Body of pancreas (tissue), 4 donors: ENCODE measurements around the gene RPS21. TPM values are rescaled to one million over a fixed set of nuclear protein-coding genes. Genes with fewer than 3 reads are reported as not detected.

Source experiments
- ATAC-seq: fragments of 150-250 bp; one replicate; pipeline ENCODE4 v1.9.1; 2016
- DNase-seq, 4 donors: peaks; one replicate each; pipeline ENCODE4 v3.0.0-alpha.2; 2019
- H3K27ac ChIP-seq, 4 donors: fragments of 200-600 bp; sonication (generic); 1 replicate in 3 of 4; 2 replicates in 1 of 4; pipeline versions ENCODE4 v1.5.1 to v1.6.1; 2016 to 2019; ENCODE audit warnings: mild to moderate bottlenecking in 1 of 4, mixed read lengths in 1 of 4, moderate library complexity in 1 of 4
- H3K27me3 ChIP-seq, 2 donors: fragments of 200-600 bp; sonication (generic); one replicate each; pipeline ENCODE4 v1.6.0; 2016; ENCODE audit warnings: mild to moderate bottlenecking in 1 of 2
- H3K36me3 ChIP-seq, 2 donors: fragments of 200-600 bp; sonication (generic); replicated peaks in 1 of 2; 2 replicates each; pipeline ENCODE4 v1.5.1; 2016; ENCODE audit warnings: low read depth in 2 of 2; ENCODE audit not compliant: insufficient read depth in 1 of 2
- H3K4me1 ChIP-seq: fragments of 200-600 bp; sonication (generic); one replicate; pipeline ENCODE4 v1.6.0; 2016
- H3K4me3 ChIP-seq, 2 donors: fragments of 200-600 bp; sonication (generic); 1 replicate in 1 of 2; 2 replicates in 1 of 2; pipeline ENCODE4 v1.5.1; 2016 to 2019
- H3K9me3 ChIP-seq, 3 donors: fragments of 200-600 bp; sonication (generic); 1 replicate in 2 of 3; 2 replicates in 1 of 3; pipeline ENCODE4 v1.5.1; 2016
- POLR2A ChIP-seq, 3 donors: fragments of 450-650 bp; IDR thresholded peaks; one replicate each; pipeline ENCODE4 v1.6.1; 2016; ENCODE audit warnings: antibody characterized with exemption in 3 of 3, mild to moderate bottlenecking in 2 of 3
- WGBS, 2 donors: methylation state at CpG; one replicate each; pipeline ENCODE4 v1.1.5; 2017; 5-methylcytosine and 5-hydroxymethylcytosine counted together
- intact Hi-C: fragments of 100-400 bp; cut with DNase I; formaldehyde crosslinking; loops from one replicate; pipeline ENCODE4 v1.15.1; 2023
- total RNA-seq, 2 donors: library from RNA; depleted of rRNA; stranded (reverse); fragments of >200 nt; gene quantifications; one replicate each; pipeline ENCODE4 v1.1.0, GENCODE V29; 2016
- TF ChIP-seq, protein P1 (sequence below), 7 experiments: fragments of 450-650 bp in 4 of 7; fragments of 200-600 bp in 3 of 7; sonication (generic) in 3 of 7; IDR thresholded peaks; one replicate each; pipeline ENCODE4 v1.5.1; 2016 to 2019; ENCODE audit warnings: antibody characterized with exemption in 7 of 7

RPS21 gene
- total RNA-seq, 2 donors from 2014 or later: 654 to 656 TPM

DNA sequence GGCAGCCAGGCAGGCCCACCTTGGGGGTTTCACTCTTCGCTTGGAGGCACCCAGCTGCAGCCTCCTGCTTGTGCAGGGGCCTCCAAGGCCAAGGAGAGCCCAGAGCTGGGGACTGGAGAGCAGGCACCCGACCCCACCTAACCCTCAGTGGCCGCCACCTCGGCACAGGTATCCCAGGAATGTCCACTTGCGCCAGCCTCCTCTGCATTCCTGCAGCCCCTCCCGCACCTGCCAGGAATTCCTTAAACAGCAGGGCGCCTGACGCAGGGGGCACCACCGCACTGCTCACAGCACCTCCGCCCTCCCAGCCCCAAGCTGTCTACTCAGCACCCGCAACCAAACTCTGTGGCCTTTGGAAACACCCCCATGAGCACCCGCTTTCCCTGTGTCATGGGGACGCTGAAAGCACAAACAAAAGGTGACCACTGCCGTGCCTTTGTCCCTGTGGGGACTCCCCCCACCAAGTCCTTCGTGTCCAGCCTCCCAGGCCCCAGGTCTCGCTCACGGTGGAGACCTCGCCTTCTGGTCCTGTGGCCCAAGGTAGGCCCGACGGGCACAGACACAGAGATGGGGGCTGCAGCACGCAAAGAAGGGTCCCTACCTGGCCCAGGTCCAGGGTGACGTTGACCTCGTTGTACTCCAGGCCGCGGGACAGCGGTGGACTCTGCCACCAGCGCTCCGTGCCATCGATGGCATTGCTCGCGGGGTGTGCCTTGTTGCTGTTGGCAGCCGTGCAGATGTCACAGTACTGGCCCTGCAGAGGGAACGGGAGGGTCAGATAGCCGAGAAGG, 24.9 kb upstream of the RPS21 start:
- Histone ChIP-seq H3K36me3 (no peaks in the 10 kb centered on the region), H3K27me3 (no peaks in the 10 kb centered on the region), H3K27ac (peak overlapping the region; percentile 53 to 88 (median 79)), H3K9me3 (no peaks in the 10 kb centered on the region), H3K4me1 (peaks cover 88% of the 10 kb centered on the region), H3K4me3 (no peak overlapping the region)
- ATAC-seq (peak; percentile 67), DNase-seq (peak; percentile 70 to 85 (median 76))
- whole genome bisulfite sequencing, 2 donors: 64 to 67% methylated on average over 11 to 32 of the region's 34 CpGs
- intact Hi-C loops: no loop called here
- TF ChIP-seq, protein P1, sequence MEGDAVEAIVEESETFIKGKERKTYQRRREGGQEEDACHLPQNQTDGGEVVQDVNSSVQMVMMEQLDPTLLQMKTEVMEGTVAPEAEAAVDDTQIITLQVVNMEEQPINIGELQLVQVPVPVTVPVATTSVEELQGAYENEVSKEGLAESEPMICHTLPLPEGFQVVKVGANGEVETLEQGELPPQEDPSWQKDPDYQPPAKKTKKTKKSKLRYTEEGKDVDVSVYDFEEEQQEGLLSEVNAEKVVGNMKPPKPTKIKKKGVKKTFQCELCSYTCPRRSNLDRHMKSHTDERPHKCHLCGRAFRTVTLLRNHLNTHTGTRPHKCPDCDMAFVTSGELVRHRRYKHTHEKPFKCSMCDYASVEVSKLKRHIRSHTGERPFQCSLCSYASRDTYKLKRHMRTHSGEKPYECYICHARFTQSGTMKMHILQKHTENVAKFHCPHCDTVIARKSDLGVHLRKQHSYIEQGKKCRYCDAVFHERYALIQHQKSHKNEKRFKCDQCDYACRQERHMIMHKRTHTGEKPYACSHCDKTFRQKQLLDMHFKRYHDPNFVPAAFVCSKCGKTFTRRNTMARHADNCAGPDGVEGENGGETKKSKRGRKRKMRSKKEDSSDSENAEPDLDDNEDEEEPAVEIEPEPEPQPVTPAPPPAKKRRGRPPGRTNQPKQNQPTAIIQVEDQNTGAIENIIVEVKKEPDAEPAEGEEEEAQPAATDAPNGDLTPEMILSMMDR (IDR thresholded peaks at IDR 0.05): peak in 1 of 7 experiments; percentile 2
- TF ChIP-seq POLR2A (IDR thresholded peaks at IDR 0.05): peak; percentile 34 to 59 (median 35)

DNA sequence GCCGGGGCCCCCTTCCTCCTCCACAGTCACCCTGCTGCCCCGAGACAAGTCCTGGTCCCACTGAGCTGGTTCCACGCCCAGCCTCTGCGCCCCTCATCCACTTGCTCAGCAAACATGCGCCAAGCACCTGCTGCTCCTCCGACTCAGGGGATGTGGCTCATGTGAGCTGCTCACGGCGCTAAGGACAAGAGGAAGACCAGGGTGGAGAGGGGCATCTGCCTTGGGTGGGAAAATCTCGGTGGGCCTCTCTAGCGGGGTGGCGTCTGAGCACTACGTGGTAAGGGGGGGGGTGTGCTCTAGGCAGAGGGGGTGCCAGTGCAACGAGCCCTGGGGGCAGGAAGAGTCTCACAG, 24.3 kb upstream of the RPS21 start:
- Histone ChIP-seq H3K36me3 (no peaks in the 10 kb centered on the region), H3K27ac (peak overlapping the region; percentile 53 to 88 (median 79)), H3K4me1 (peaks cover 85% of the 10 kb centered on the region), H3K4me3 (no peak overlapping the region), H3K27me3 (no peaks in the 10 kb centered on the region), H3K9me3 (no peaks in the 10 kb centered on the region)
- TF ChIP-seq POLR2A (IDR thresholded peaks at IDR 0.05): no peak
- TF ChIP-seq, protein P1 (IDR thresholded peaks at IDR 0.05): no peak
- no peak for DNase-seq
- whole genome bisulfite sequencing, 2 donors: 79 to 83% methylated on average over 11 of the region's 13 CpGs
- ATAC-seq: no peak
- intact Hi-C loops: no loop called here

DNA sequence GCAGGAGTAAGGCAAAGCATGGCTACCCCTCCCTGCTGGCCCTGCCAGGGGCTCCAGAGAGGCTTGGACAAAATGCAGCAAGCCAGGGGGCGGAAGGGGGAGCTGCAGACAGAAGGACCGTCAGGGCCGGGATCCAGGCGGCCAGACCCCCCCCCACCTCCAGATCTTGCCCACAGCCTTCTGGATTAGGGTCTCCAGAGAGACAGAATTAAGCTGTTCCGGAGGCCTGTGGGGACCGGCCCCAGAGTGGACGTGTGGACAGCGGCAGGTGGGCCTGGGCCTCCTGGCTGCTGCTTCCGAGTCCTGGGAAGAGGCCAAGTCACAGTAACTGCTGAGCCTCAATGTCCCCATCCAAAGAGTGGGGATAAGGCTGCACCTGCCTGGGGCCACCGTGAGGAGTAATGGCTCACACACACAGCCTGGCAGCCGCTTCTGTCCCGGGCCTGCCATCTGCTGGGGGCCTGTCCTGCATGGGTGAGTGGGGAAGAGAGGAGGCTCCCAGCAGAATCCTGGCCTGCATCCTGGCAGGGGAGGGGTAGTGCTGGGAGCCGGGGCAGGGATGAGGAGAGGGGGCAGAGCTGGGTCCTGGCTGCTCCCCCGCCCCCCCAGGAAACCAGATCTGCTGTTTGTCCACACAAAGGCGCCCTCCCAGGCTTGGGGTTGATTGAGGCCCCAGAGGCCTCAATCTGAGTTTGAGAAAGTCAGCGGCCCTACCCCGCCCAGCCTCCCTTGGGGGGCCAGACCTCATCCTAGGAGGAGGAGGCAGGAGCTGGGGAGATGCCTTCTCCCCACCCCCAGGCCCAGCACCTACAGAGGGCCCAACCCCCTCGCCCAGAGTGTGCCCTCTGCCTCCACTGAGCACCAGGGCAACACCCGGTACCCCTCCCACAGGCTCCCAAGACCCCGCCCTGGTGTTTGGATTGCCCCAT, 23.6 kb upstream of the RPS21 start:
- H3K4me3 ChIP-seq: no peak overlapping the region
- no peaks in the 10 kb centered on the region for H3K27me3 ChIP-seq
- no peaks in the 10 kb centered on the region for H3K9me3 ChIP-seq
- intact Hi-C loops: no loop called here
- no peak for TF ChIP-seq POLR2A (IDR thresholded peaks at IDR 0.05)
- TF ChIP-seq, protein P1 (IDR thresholded peaks at IDR 0.05): peak in 1 of 7 experiments; percentile 1
- peak overlapping the region in 3 of 4 donors; percentile 72 to 88 (median 86) for H3K27ac ChIP-seq
- peak in 2 of 4 donors; percentile 2 to 35 for DNase-seq
- no peaks in the 10 kb centered on the region for H3K36me3 ChIP-seq
- WGBS, 2 donors: 71 to 77% methylated on average over 7 to 18 of the region's 20 CpGs
- no peak for ATAC-seq
- H3K4me1 ChIP-seq: peaks cover 85% of the 10 kb centered on the region

DNA sequence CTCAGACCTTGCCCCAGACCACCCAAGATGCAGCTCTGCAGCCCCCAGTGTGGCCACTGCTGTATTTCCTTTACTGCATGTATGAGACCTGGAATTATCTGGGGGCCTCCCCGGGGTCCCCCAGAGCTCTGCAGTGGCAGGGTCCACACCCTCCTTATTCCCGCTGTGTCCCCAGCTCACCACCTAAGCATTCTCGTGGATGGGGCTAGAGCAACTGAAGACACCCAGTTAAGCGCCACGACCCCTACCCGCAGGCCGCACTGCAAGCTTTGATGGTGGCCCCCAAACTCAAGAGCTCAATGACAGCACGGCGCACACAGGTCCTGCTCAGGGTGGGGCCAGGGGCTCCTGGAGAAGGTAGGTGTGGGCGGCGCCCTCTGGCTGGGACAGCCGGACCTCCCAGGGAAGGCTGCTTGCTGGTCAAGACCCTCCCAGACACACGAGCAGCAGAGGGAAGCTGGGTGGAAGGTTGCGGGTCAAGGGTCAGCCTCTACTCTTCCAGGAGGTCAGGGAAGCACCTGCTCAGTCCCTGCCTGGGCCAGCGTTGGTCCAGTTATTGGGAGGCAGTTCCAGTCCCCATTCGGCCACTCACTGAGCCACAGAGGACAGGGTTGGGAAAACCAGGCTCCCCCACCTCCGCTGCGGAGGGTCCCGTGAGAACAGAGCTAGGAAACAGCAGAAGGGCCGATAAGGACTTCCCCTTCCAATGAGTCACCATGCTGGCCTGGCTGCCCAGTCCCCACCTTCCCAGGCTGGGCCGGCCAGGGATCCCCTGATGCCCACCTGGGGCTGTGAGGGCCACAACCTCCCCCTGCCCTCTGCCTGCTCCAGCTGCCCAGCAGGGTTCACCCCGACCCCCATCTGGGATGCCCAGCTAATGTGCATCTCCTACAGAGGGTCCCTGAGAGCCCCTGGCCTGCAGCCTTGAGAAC, 22.7 kb upstream of the RPS21 start:
- 73 to 82% methylated on average over 9 to 22 of the region's 22 CpGs for WGBS, 2 donors
- peaks cover 85% of the 10 kb centered on the region for H3K4me1 ChIP-seq
- DNase-seq (peak in 2 of 4 donors; percentile 10 to 48), ATAC-seq (no peak)
- intact Hi-C loops: no loop called here
- H3K4me3 ChIP-seq: no peak overlapping the region
- no peak for TF ChIP-seq POLR2A (IDR thresholded peaks at IDR 0.05)
- TF ChIP-seq, protein P1 (IDR thresholded peaks at IDR 0.05): no peak
- peak overlapping the region; percentile 55 to 88 (median 79) for H3K27ac ChIP-seq
- no peaks in the 10 kb centered on the region for H3K36me3 ChIP-seq
- H3K27me3 ChIP-seq: no peaks in the 10 kb centered on the region
- H3K9me3 ChIP-seq: no peaks in the 10 kb centered on the region
